ENCODE measurements around the gene GPR78. TPM values are rescaled to one million over a fixed set of nuclear protein-coding genes. Genes with fewer than 3 reads are reported as not detected.

The GPR78 gene
- total and polyA plus RNA-seq, 2 of the 8 experiments (the other 6 are each of a cell fraction or from before 2014, with no cell fraction given): 1.0 to 3.0 TPM

- no peak for TF ChIP-seq ATF3 (IDR thresholded peaks at IDR 0.05; ENCODE audit: insufficient read depth, low read depth, low read length)
- no peak for TF ChIP-seq EGR1 (IDR thresholded peaks at IDR 0.05; ENCODE audit: borderline replicate concordance, low read depth, low read length)
- TF ChIP-seq HDAC6 (IDR thresholded peaks at IDR 0.05; ENCODE audit: low read depth, low read length): no peak
- no peak for TF ChIP-seq SIN3A (conservative IDR thresholded peaks at IDR 0.05 in 1 of 2, IDR thresholded peaks at IDR 0.05 in 1 of 2; ENCODE audit: low read depth in 1 of 2, low read length in 2 of 2)
- TF ChIP-seq BCL11A (IDR thresholded peaks at IDR 0.05; ENCODE audit: low read depth in 2 of 2, low read length in 2 of 2): no peak
Measured at GRCh38 chr4:8615366-8615765, 35.2 kb downstream of the GPR78 start (continued).

All from H1 (cell line).